K562 (cell line): ENCODE measurements around the gene DPEP1. TPM values are rescaled to one million over a fixed set of nuclear protein-coding genes. Genes with fewer than 3 reads are reported as not detected.
A peak's percentile ranks its signal among the peaks of the same experiment; 100 is the strongest.

ENCODE experiments used
- ATAC-seq: fragments of 200-7000 bp; cut with Tn5 transposase; 3 replicates; pipeline ENCODE4 v1.9.1; 2020; ENCODE audit warnings: moderate library complexity
- BruUV-seq: library from RNA; stranded (reverse); fragments of 400-500 nt; replicated peaks from 2 replicates; lab custom pipeline; 2021; lab: Mats Ljungman, UMichigan
- CTCF ChIA-PET: fragments of 300-600 bp; formaldehyde crosslinking; extraction: SDS; loops from one replicate; lab custom pipeline; 2021; ENCODE audit warnings: low intra/inter-chr PET ratio; lab: Yijun Ruan, JAX
- POLR2A ChIA-PET: fragments of 300-600, 350-650 bp; sonication (Branson Sonifier 250); formaldehyde crosslinking; extraction: SDS; loops from one replicate; lab custom pipeline; 2021; ENCODE audit warnings: antibody characterized with exemption, inconsistent platforms; lab: Yijun Ruan, JAX
- DNase-seq, 4 experiments: peaks; one replicate each; pipeline versions ENCODE4 v3.0.0 to v3.0.0-alpha.2; 2011 to 2018; ENCODE audit warnings: low spot score in 3 of 4, mixed read lengths in 3 of 4; ENCODE audit errors: extremely low read depth in 1 of 4
- FAIRE-seq: peaks from 2 replicates; lab custom pipeline; 2011; peaks lifted over from hg19 to GRCh38; lab: Jason Lieb, UNC
- H2AFZ ChIP-seq: 2 replicates; pipeline ENCODE4 v1.6.0; 2011; ENCODE audit warnings: low read depth, low read length, control low read depth, inconsistent platforms
- H3K27ac ChIP-seq: fragments of 200-600 bp; 3 replicates; pipeline ENCODE4 v1.8.0; 2011; ENCODE audit warnings: low read depth, mild to moderate bottlenecking, control low read depth, inconsistent platforms, low read length, moderate library complexity, mixed read lengths; ENCODE audit errors: extremely low read depth
- H3K27me3 ChIP-seq, 2 experiments: fragments of 300-600 bp in 1 of 2; 2 replicates in 1 of 2; 3 replicates in 1 of 2; pipeline versions ENCODE4 v1.6.0 to v1.8.0; 2011; ENCODE audit warnings: inconsistent platforms in 2 of 2, low read length in 2 of 2, mild to moderate bottlenecking in 1 of 2, mixed read lengths in 1 of 2, moderate library complexity in 1 of 2; ENCODE audit not compliant: control insufficient read depth in 2 of 2, insufficient read depth in 2 of 2
- H3K36me3 ChIP-seq: fragments of 300-600 bp; 3 replicates; pipeline ENCODE4 v1.8.0; 2011; ENCODE audit warnings: mild to moderate bottlenecking, low read length, inconsistent platforms; ENCODE audit not compliant: control insufficient read depth, insufficient read depth
- H3K4me1 ChIP-seq, 2 experiments: fragments of 200-600 bp in 1 of 2; replicated peaks in 1 of 2; 2 replicates in 1 of 2; 3 replicates in 1 of 2; pipeline versions ENCODE4 v1.5.1 to v1.8.0; 2011; ENCODE audit warnings: inconsistent platforms in 2 of 2, low read length in 2 of 2, mild to moderate bottlenecking in 1 of 2, mixed read lengths in 1 of 2, moderate library complexity in 1 of 2; ENCODE audit not compliant: control insufficient read depth in 2 of 2, insufficient read depth in 2 of 2
- H3K4me2 ChIP-seq: 2 replicates; pipeline ENCODE4 v1.6.1; 2011; ENCODE audit warnings: low read length, control low read depth, inconsistent platforms, mixed read lengths; ENCODE audit not compliant: insufficient read depth
- H3K4me3 ChIP-seq: fragments of 200-600 bp; sonication (generic), shearing (Covaris generic); 2 replicates; pipeline ENCODE4 v1.5.1; 2016; ENCODE audit warnings: control low read depth, inconsistent platforms
- H3K79me2 ChIP-seq: fragments of 200-600 bp; 3 replicates; pipeline ENCODE4 v1.8.0; 2011; ENCODE audit warnings: low read length, inconsistent platforms; ENCODE audit not compliant: control insufficient read depth, insufficient read depth
- H3K9ac ChIP-seq, 2 experiments: 2 replicates each; pipeline versions ENCODE4 v1.6.0 to v1.6.1; 2011; ENCODE audit warnings: low read depth in 2 of 2, low read length in 2 of 2, control low read depth in 1 of 2, inconsistent platforms in 1 of 2, mild to moderate bottlenecking in 1 of 2, mixed read lengths in 1 of 2; ENCODE audit not compliant: insufficient read depth in 1 of 2
- H3K9me1 ChIP-seq: one replicate; pipeline ENCODE4 v1.6.0; 2011; ENCODE audit warnings: inconsistent platforms, mild to moderate bottlenecking, low read length, moderate library complexity; ENCODE audit not compliant: control insufficient read depth, insufficient read depth
- H3K9me3 ChIP-seq: replicated peaks from 2 replicates; pipeline ENCODE4 v1.5.1; 2011; ENCODE audit warnings: low read depth, low read length, inconsistent platforms; ENCODE audit not compliant: control insufficient read depth, insufficient read depth
- H4K20me1 ChIP-seq: replicated peaks from 2 replicates; pipeline ENCODE4 v1.6.1; 2011; ENCODE audit warnings: low read length, inconsistent platforms, mixed read lengths; ENCODE audit not compliant: control insufficient read depth, insufficient read depth
- ETV6 ChIP-seq, 3 experiments: fragments of 150-350 bp in 1 of 3; sonication (generic) in 1 of 3; formaldehyde crosslinking in 1 of 3; IDR thresholded peaks; 2 replicates each; pipeline versions ENCODE4 v1.6.1 to v1.8.0; 2014 to 2022; ENCODE audit warnings: borderline replicate concordance in 2 of 3, low read depth in 2 of 3, antibody characterized with exemption in 1 of 3, low read length in 1 of 3, mild to moderate bottlenecking in 1 of 3, missing genetic modification reagents in 1 of 3
- NFE2L1 ChIP-seq: fragments of 450-650 bp; IDR thresholded peaks from 2 replicates; pipeline ENCODE4 v1.6.1; 2016; ENCODE audit warnings: missing genetic modification characterization, low read depth, mild to moderate bottlenecking, missing compliant biosample characterization, moderate library complexity, borderline replicate concordance
- POLR2G ChIP-seq: fragments of 200-400 bp; formaldehyde crosslinking; IDR thresholded peaks from 2 replicates; pipeline ENCODE4 v1.6.1; 2017; ENCODE audit warnings: low read depth, mild to moderate bottlenecking, antibody characterized with exemption, low read length, moderate library complexity
- PTBP1 ChIP-seq: fragments of 200-400 bp; formaldehyde crosslinking; IDR thresholded peaks from 2 replicates; pipeline ENCODE4 v1.6.1; 2017; ENCODE audit warnings: low read depth, low read length
- WGBS: fragments of 100-300 bp; shearing (Covaris generic); methylation state at CpG from one replicate; pipeline ENCODE4 v1.1.6; 2016; ENCODE audit warnings: low coverage, mixed read lengths; ENCODE audit not compliant: insufficient coverage; ENCODE audit errors: missing lambda C conversion rate; 5-methylcytosine and 5-hydroxymethylcytosine counted together
- in situ Hi-C: fragments of 300-500 bp; cut with MboI; formaldehyde crosslinking; loops from 4 replicates; pipeline ENCODE4 v1.15.0; 2018; ENCODE audit warnings: inconsistent platforms, mixed read lengths
- intact Hi-C: fragments of 100-400 bp; cut with micrococcal nuclease; formaldehyde crosslinking; loops from 2 replicates; pipeline ENCODE4 v1.14.2; 2022
- polyA plus RNA-seq, 8 experiments: library from polyadenylated mRNA; depleted of rRNA in 4 of 8; stranded (reverse) in 5 of 8; unstranded in 3 of 8; fragments of >200 nt; fragmentation: Nextera tagmentation in 2 of 8; fragmentation: Illumina TruSeq in 1 of 8; extraction: Ambion mirVana in 2 of 8; extraction: Trizol in 1 of 8; gene quantifications; 2 replicates each; pipeline versions ENCODE4 v1.2.1 to v1.2.3, GENCODE V29; 2011 to 2014; ENCODE audit warnings: inconsistent platforms in 1 of 8, missing spikeins in 1 of 8
- total RNA-seq, 7 experiments: library from RNA; depleted of rRNA in 6 of 7; stranded (reverse); fragments of >200 nt in 6 of 7; fragmentation: Illumina TruSeq in 2 of 7; extraction: Trizol in 2 of 7; gene quantifications; 2 replicates each; pipeline versions ENCODE4 v1.2.1 to v1.2.3, GENCODE V29; 2011 to 2021; ENCODE audit warnings: low replicate concordance in 1 of 7

Gene DPEP1
- total and polyA plus RNA-seq, 9 of the 15 experiments (the other 6 are each of a cell fraction or from before 2014, with no cell fraction given), result 0.14 to 0.31 (median 0.20) TPM; not detected in 6

DNA sequence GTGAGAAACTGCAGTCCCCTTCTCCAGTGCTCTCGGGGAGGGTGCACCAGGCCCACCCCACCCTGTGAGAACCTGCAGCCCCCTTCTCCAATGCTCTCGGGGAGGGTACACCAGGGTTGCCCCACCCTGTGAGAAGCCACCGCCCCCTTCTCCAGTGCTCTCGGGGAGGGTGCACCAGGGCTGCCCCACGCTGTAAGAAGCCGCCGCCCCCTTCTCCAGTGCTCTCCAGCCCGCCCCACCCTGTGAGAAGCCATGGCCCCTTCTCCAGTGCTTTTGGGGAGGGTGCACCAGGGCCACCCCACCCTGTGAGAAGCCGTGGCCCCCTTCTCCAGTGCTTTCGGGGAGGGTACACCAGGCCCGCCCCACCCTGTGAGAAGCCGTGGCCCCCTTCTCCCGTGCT lies 56.3 kb downstream of the DPEP1 start:
- no peak overlapping the region for H2AFZ ChIP-seq
- no peaks in the 10 kb centered on the region for H3K27me3 ChIP-seq
- in situ Hi-C loops, result no loop called here
- H4K20me1 ChIP-seq, result no peaks in the 10 kb centered on the region
- ChIA-PET CTCF (no interaction called here), POLR2A (no interaction called here)
- 0 out of 2 replicates have a peak, but pooled peaks have one; percentile 8 for TF ChIP-seq POLR2G
- TF ChIP-seq ETV6 (IDR thresholded peaks at IDR 0.05; ENCODE audit: borderline replicate concordance in 1 of 2, low read depth in 2 of 2, low read length in 1 of 2), result no peak
- no peak for TF ChIP-seq ETV6 (CRISPR knock-in tag; IDR thresholded peaks at IDR 0.05; ENCODE audit: borderline replicate concordance)
- no peak for TF ChIP-seq PTBP1
- no peak for TF ChIP-seq NFE2L1 (tag)
- H3K4me2 ChIP-seq, result no peak overlapping the region
- intact Hi-C loops, result no loop called here
- peak; percentile 79 for ATAC-seq
- peaks cover 0 to 23% of the 10 kb centered on the region in 2 experiments; a peak in 3 of 5 replicates for H3K4me1 ChIP-seq
- DNase-seq, result peak in 1 of 4 experiments; percentile 30
- no TSS peak for BruUV-seq
- no peaks in the 10 kb centered on the region for H3K79me2 ChIP-seq
- no peak overlapping the region for H3K4me3 ChIP-seq
- H3K9me3 ChIP-seq, result no peaks in the 10 kb centered on the region
- H3K9ac ChIP-seq, result no peak overlapping the region
- 60% methylated on average over 8 of the region's 13 CpGs for WGBS
- H3K27ac ChIP-seq, result no peak overlapping the region
- no peaks in the 10 kb centered on the region for H3K9me1 ChIP-seq
- 0 out of 3 replicates have a peak, but pooled peaks cover 1% of the 10 kb centered on the region for H3K36me3 ChIP-seq
- no peak for FAIRE-seq
